ENCODE measurements around the gene HMGXB4.

The HMGXB4 gene

DNA sequence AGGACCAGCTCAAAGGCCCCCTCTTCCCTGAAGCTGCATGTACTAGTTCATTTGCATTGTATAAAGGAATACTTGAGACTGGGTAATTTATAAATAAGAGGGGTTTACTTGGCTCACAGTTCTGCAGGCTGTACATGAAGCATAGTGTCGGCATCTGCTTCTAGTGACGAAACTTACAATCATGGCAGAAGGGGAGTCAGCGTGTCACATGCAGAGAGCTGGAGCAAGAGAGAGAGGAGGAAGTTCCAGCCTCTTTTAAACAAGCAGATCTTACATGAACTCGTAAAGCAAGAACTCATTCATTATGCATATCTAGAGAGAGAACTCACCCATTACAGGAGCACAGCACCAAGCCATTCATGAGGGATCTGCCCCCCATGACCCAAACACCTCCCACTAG is 7.1 kb upstream of the HMGXB4 start:
- H3K9me3 Mint-ChIP-seq, result peaks cover 3% of the 10 kb centered on the region
- no peak for TF ChIP-seq CTCF (IDR thresholded peaks at IDR 0.05; ENCODE audit: unreplicated experiment in 3 of 3)
- H3K4me3 Mint-ChIP-seq, result no peak overlapping the region

GRCh38 chr22:35253946-35254345 is 3.3 kb upstream of the HMGXB4 start:
- Mint-ChIP-seq H3K36me3 (ENCODE audit: low read depth) (peaks cover 3% of the 10 kb centered on the region), H3K27me3 (ENCODE audit: low read depth) (peaks cover 3% of the 10 kb centered on the region), H3K27ac (no peak overlapping the region), H3K4me1 (peaks cover 15% of the 10 kb centered on the region), H3K9me3 (no peaks in the 10 kb centered on the region), H3K4me3 (no peak overlapping the region)
- no peak for TF ChIP-seq CTCF (IDR thresholded peaks at IDR 0.05; ENCODE audit: unreplicated experiment in 3 of 3)

More for the DNA sequence above, 7.1 kb upstream of the HMGXB4 start:
- H3K36me3 Mint-ChIP-seq (ENCODE audit: low read depth), result no peaks in the 10 kb centered on the region
- no peak overlapping the region for H3K27ac Mint-ChIP-seq
- peaks cover 3% of the 10 kb centered on the region for H3K27me3 Mint-ChIP-seq (ENCODE audit: low read depth)
- H3K4me1 Mint-ChIP-seq, result no peaks in the 10 kb centered on the region

DNA sequence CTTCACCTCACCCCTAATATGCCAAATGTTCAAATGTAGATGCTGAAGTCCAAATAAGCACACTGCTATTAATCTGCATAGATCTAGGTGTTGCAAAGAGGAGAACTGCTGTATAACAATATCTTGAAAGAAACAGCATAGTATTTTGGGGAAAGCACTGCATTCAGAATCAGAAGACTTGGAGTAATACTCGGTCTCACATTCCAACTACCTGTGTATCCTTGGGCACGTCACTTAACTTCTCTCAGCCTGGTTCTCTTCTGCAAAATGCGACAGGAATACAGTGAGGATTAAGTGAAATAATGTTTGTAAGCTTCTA is 332 bp upstream of the HMGXB4 start:
- H3K9me3 Mint-ChIP-seq, result no peaks in the 10 kb centered on the region
- peaks cover 25% of the 10 kb centered on the region for H3K4me1 Mint-ChIP-seq
- peaks cover 3% of the 10 kb centered on the region for H3K27me3 Mint-ChIP-seq (ENCODE audit: low read depth)
- H3K4me3 Mint-ChIP-seq, result peak overlapping the region; percentile 95 to 98 (median 97)
- no peak for TF ChIP-seq CTCF (IDR thresholded peaks at IDR 0.05; ENCODE audit: unreplicated experiment in 3 of 3)
- peaks cover 7% of the 10 kb centered on the region for H3K36me3 Mint-ChIP-seq (ENCODE audit: low read depth)
- peak overlapping the region; percentile 88 to 98 (median 97) for H3K27ac Mint-ChIP-seq

DNA sequence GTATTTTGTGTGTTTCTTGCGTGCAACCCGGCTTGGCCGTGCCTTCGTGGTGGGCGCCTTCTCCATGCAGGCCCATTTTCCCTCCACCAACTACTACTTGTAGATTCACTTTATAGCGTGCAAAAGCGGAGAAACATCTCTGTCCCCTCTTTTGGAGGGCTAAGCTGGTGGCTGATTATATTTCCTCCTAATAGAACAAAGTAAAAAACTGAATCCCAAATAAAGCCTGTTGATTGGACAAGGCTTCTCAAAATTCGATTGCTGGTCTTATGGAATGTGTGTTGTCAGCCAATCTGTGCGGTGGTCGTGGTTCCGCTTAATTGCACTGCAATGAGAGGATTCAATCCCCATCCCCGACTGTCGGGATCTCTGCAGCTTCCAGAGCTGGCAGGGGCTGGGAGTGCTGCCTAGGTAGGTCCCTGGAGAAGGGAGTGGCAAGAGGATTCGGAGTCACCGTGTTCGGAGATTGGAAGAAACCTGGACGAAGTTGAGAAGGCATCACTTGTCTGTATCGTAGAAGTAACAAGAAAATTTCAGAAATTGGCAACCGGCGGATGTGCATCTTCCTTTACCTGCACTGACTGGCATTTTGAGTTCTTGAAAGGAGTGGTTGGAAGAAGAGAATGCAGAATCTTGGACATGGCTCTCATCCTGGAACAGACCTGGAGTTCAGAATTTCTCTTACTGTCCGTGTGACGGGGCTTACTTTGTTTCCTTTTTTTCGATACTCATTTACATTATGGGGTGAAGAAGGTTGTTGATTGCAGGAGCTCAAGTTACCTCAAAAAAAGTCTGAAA is 1.1 kb downstream of the HMGXB4 start:
- H3K9me3 Mint-ChIP-seq, result no peaks in the 10 kb centered on the region
- peaks cover 25% of the 10 kb centered on the region for H3K4me1 Mint-ChIP-seq

DNA sequence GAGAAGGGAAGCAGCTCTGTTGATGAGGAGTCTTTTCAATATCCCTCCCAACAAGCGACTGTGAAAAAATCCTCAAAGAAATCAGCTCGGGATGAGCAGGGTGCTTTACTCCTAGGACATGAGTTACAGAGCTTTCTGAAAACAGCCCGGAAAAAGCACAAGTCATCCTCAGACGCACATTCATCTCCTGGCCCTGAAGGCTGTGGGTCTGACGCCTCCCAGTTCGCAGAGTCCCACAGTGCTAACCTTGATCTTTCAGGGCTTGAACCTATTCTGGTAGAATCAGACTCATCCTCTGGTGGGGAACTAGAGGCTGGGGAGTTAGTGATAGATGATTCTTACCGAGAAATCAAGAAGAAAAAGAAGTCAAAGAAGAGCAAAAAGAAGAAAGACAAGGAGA is 7.7 kb downstream of the HMGXB4 start:
- H3K4me3 Mint-ChIP-seq, result no peak overlapping the region
- no peaks in the 10 kb centered on the region for H3K9me3 Mint-ChIP-seq
- no peaks in the 10 kb centered on the region for H3K4me1 Mint-ChIP-seq
- H3K27ac Mint-ChIP-seq, result no peak overlapping the region
- TF ChIP-seq CTCF (IDR thresholded peaks at IDR 0.05; ENCODE audit: unreplicated experiment in 3 of 3), result no peak
- peaks cover 74% of the 10 kb centered on the region for H3K36me3 Mint-ChIP-seq (ENCODE audit: low read depth)
- no peaks in the 10 kb centered on the region for H3K27me3 Mint-ChIP-seq (ENCODE audit: low read depth)

More for the DNA sequence above, 1.1 kb downstream of the HMGXB4 start:
- Mint-ChIP-seq H3K27me3 (ENCODE audit: low read depth) (peaks cover 3% of the 10 kb centered on the region), H3K36me3 (ENCODE audit: low read depth) (peaks cover 21% of the 10 kb centered on the region), H3K27ac (peak overlapping the region; percentile 99 to 100 (median 100)), H3K4me3 (peak overlapping the region; percentile 89 to 99 (median 99))
- TF ChIP-seq CTCF (IDR thresholded peaks at IDR 0.05; ENCODE audit: unreplicated experiment in 3 of 3), result no peak

DNA sequence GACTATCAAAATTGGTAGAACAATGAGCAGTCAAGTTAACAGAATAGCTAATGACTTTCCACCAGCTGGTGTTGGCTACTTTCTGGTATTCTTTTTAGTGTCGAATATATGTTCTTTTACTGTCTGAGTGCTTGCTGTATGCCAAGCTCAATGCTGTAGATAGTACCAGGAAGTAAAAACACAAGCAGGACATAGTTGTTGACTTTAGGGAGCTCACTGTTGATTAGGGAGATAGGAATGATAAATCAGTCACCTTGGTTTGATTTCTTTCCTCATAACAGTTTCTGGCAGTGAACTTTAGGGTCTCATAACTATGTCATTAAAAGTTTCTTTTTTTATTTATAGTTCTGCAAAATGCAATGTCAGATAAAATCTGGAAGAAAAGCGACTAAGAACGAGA is 9.0 kb downstream of the HMGXB4 start:
- Mint-ChIP-seq H3K36me3 (ENCODE audit: low read depth) (peaks cover 80% of the 10 kb centered on the region), H3K4me1 (no peaks in the 10 kb centered on the region), H3K27ac (no peak overlapping the region), H3K9me3 (no peaks in the 10 kb centered on the region), H3K27me3 (ENCODE audit: low read depth) (no peaks in the 10 kb centered on the region), H3K4me3 (no peak overlapping the region)
- TF ChIP-seq CTCF (IDR thresholded peaks at IDR 0.05; ENCODE audit: unreplicated experiment in 3 of 3), result no peak

All from nephron (organoid).